Prostate gland (tissue), 2 donors: ENCODE results near the gene MILR1. TPM values are rescaled to one million over a fixed set of nuclear protein-coding genes. Genes with fewer than 3 reads are reported as not detected.

Experiments used
- DNase-seq: peaks from one replicate; pipeline ENCODE4 v3.0.0-alpha.2; 2019; ENCODE audit warnings: low spot score
- H3K27ac ChIP-seq, 2 donors: fragments of 200-600 bp; sonication (generic); 2 replicates each; pipeline ENCODE4 v1.5.1; 2017 to 2019
- H3K27me3 ChIP-seq: fragments of 200-600 bp; sonication (generic); replicated peaks from 2 replicates; pipeline ENCODE4 v1.5.1; 2019; ENCODE audit not compliant: insufficient read depth
- H3K36me3 ChIP-seq, 2 donors: fragments of 200-600 bp; sonication (generic); 1 replicate in 1 of 2; 2 replicates in 1 of 2; pipeline versions ENCODE4 v1.5.1 to v1.8.1; 2017 to 2019
- H3K4me1 ChIP-seq: fragments of 200-600 bp; sonication (generic); replicated peaks from 2 replicates; pipeline ENCODE4 v1.5.1; 2019
- H3K4me3 ChIP-seq, 2 donors: fragments of 200-600 bp; sonication (generic); 2 replicates each; pipeline ENCODE4 v1.5.1; 2017 to 2019
- H3K9me3 ChIP-seq: fragments of 200-600 bp; sonication (generic); 2 replicates; pipeline ENCODE4 v1.5.1; 2017
- POLR2A ChIP-seq: fragments of 450-650 bp; IDR thresholded peaks from one replicate; pipeline ENCODE4 v1.6.1; 2016; ENCODE audit warnings: antibody characterized with exemption, mild to moderate bottlenecking
- POLR2AphosphoS5 ChIP-seq: sonication (generic); formaldehyde crosslinking; IDR thresholded peaks from one replicate; pipeline ENCODE4 v1.6.1; 2017; ENCODE audit warnings: antibody characterized with exemption
- WGBS: methylation state at CpG from one replicate; pipeline ENCODE4 v1.1.5; 2018; 5-methylcytosine and 5-hydroxymethylcytosine counted together
- intact Hi-C: fragments of 100-400 bp; cut with DNase I; formaldehyde crosslinking; loops from one replicate; pipeline ENCODE4 v1.14.2; 2022
- total RNA-seq, 2 donors: library from RNA; depleted of rRNA; stranded (reverse); fragments of >200 nt; gene quantifications; one replicate each; pipeline ENCODE4 v1.1.0, GENCODE V29; 2016
- TF ChIP-seq, protein P1 (sequence below), 4 experiments: fragments of 200-600 bp in 2 of 4; fragments of 450-650 bp in 2 of 4; sonication (generic) in 2 of 4; IDR thresholded peaks; 1 replicate in 3 of 4; 2 replicates in 1 of 4; pipeline ENCODE4 v1.5.1; 2016 to 2019; ENCODE audit warnings: antibody characterized with exemption in 4 of 4, mild to moderate bottlenecking in 2 of 4, moderate library complexity in 2 of 4

The MILR1 gene, protein sequence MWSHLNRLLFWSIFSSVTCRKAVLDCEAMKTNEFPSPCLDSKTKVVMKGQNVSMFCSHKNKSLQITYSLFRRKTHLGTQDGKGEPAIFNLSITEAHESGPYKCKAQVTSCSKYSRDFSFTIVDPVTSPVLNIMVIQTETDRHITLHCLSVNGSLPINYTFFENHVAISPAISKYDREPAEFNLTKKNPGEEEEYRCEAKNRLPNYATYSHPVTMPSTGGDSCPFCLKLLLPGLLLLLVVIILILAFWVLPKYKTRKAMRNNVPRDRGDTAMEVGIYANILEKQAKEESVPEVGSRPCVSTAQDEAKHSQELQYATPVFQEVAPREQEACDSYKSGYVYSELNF
- total RNA-seq, result 1 to 10 TPM in 1 of 2 donors, under 1 TPM in 1; 0.77 to 4.3 TPM

DNA sequence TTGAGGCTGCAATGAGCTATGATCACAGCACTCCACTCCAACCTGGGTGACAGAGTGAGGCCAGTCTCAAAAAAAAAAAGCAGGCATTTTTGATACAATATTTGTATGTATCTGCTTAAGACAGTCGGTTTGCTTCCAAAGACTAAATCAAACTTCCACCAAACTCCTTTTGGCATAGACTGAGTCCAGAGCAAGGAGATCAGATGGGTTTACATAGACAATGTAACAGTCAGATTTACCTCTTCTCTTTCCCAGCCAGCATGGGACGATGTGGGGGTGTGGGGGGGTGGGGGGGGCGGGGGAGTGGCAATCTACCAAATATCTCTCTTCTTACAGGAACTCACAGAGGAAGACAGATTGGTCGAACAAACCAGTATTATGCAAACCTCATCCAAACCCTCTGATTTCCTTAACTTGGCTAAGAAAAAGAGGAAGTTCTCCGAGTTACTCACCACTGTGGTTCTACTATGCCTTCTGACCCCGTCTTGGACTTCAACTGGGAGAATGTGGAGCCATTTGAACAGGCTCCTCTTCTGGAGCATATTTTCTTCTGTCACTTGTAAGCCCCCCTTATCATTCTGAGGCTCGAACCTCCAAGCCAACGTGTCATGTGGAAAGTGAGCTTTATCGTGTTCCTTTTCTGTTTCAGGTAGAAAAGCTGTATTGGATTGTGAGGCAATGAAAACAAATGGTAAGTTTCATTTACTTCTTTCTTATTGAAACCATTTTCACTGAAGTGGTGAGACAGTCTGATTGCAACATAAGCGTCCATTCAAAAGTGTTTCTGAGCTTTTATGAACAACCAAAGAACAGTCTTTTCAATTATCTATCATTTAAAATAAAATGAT is at the start of gene MILR1:
Gene MILR1, plus strand, starts transcription at position 451 of the 848 bp plus-strand sequence. Its CDS starts 54 bp downstream, at position 505.
- Histone ChIP-seq H3K9me3 (no peaks in the 10 kb centered on the region), H3K27me3 (no peaks in the 10 kb centered on the region), H3K36me3 (no peaks in the 10 kb centered on the region), H3K4me3 (no peak within 1 kb of the TSS), H3K4me1 (no peaks in the 10 kb centered on the region), H3K27ac (no peak within 1 kb of the TSS)
- TF ChIP-seq POLR2A (no peak), POLR2AphosphoS5 (no peak)
- TF ChIP-seq, protein P1, sequence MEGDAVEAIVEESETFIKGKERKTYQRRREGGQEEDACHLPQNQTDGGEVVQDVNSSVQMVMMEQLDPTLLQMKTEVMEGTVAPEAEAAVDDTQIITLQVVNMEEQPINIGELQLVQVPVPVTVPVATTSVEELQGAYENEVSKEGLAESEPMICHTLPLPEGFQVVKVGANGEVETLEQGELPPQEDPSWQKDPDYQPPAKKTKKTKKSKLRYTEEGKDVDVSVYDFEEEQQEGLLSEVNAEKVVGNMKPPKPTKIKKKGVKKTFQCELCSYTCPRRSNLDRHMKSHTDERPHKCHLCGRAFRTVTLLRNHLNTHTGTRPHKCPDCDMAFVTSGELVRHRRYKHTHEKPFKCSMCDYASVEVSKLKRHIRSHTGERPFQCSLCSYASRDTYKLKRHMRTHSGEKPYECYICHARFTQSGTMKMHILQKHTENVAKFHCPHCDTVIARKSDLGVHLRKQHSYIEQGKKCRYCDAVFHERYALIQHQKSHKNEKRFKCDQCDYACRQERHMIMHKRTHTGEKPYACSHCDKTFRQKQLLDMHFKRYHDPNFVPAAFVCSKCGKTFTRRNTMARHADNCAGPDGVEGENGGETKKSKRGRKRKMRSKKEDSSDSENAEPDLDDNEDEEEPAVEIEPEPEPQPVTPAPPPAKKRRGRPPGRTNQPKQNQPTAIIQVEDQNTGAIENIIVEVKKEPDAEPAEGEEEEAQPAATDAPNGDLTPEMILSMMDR (IDR thresholded peaks at IDR 0.05), result no peak
- intact Hi-C loops, result no loop called here
- WGBS, result 43% methylated on average over 10 of the region's 10 CpGs
- no peak for DNase-seq

DNA sequence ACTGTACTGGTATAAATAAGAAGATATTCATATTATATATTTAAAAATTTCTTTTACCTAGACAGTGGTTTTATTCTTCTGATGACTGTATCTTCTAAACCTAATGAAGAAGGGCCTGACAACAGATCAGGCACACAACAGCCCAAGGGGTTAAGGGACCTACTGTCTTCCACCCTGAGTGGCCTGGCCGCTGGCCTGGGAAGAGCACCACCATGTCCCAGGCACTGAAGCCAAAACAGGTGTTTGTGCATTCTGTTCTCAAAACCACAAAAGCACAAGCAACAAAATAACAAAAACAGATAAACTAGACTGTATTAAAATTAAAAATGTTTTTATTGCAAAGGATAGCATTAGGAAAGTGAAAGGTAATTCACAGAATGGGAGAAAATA is 49.2 kb upstream of the MILR1 start:
- 92% methylated on average over 1 of the region's 1 CpG for WGBS
- H3K27me3 ChIP-seq, result no peaks in the 10 kb centered on the region
- H3K9me3 ChIP-seq, result no peaks in the 10 kb centered on the region
- no peaks in the 10 kb centered on the region for H3K4me1 ChIP-seq
- no peak for TF ChIP-seq POLR2AphosphoS5
- TF ChIP-seq, protein P1 (IDR thresholded peaks at IDR 0.05), result no peak
- TF ChIP-seq POLR2A, result no peak
- no peaks in the 10 kb centered on the region for H3K36me3 ChIP-seq
- no peak overlapping the region for H3K27ac ChIP-seq
- intact Hi-C loops, result no loop called here
- DNase-seq, result no peak
- H3K4me3 ChIP-seq, result no peak overlapping the region

DNA sequence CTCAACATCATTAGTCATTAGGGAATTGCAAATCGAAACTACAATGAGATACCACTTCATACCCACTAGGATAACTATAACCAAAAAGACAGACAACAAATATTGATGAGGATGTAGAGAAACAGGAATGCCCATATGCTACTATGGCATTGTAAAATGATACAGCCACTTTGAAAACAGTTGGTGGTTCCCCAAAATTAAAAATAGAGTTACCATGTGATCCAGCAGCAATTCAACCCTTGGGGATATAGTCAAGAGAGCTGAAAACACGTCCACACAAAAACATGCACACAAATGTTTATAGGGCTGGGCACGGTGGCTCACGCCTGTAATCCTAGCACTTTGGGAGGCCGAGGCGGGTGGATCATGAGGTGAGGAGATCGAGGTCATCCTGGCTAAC is 48.3 kb upstream of the MILR1 start:
- TF ChIP-seq, protein P1 (IDR thresholded peaks at IDR 0.05), result no peak
- no peak for TF ChIP-seq POLR2A
- no peak for TF ChIP-seq POLR2AphosphoS5
- Histone ChIP-seq H3K9me3 (no peaks in the 10 kb centered on the region), H3K4me3 (no peak overlapping the region), H3K4me1 (no peaks in the 10 kb centered on the region), H3K27ac (no peak overlapping the region), H3K36me3 (no peaks in the 10 kb centered on the region), H3K27me3 (no peaks in the 10 kb centered on the region)
- DNase-seq, result no peak
- intact Hi-C loops, result no loop called here
- 76% methylated on average over 7 of the region's 7 CpGs for WGBS

DNA sequence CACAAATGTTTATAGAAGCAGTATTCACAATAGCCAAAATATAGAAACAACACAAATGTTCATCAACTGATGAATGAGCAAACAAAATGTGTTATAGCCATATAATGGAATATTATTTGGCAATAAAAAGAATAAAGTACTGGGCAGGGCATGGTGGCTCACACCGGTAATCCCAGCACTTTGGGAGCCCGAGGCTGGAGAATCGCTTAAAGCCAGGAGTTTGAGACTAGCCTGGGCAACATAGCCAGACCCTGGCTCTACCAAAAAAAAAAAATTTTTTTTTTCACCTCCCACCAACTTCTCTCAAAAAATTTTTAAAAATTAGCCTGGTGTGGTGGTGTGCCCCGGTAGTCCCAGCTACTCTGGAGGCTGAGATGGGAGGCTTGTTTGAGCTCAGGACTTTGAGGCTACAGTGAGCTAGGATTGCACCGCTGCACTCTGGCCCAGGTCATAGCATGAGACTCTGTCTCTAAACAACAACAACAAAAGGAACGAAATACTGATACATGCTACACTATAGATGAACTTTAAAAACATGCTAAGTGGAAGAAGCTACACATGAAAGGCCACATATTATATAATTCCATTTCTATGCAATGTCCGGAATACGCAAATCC is 47.6 kb upstream of the MILR1 start:
- Histone ChIP-seq H3K27me3 (no peaks in the 10 kb centered on the region), H3K4me3 (no peak overlapping the region), H3K4me1 (no peaks in the 10 kb centered on the region), H3K27ac (no peak overlapping the region), H3K36me3 (no peaks in the 10 kb centered on the region), H3K9me3 (no peaks in the 10 kb centered on the region)
- no peak for DNase-seq
- intact Hi-C loops, result no loop called here
- TF ChIP-seq POLR2AphosphoS5, result no peak
- no peak for TF ChIP-seq POLR2A
- TF ChIP-seq, protein P1 (IDR thresholded peaks at IDR 0.05), result no peak
- 85% methylated on average over 8 of the region's 8 CpGs for WGBS
